H1 (cell line): ENCODE results near the gene TTBK1. TPM values are rescaled to one million over a fixed set of nuclear protein-coding genes. Genes with fewer than 3 reads are reported as not detected.

Source experiments
- RFX5 ChIP-seq: IDR thresholded peaks from 2 replicates; pipeline ENCODE4 v1.6.1; 2011; ENCODE audit warnings: low read depth, low read length, improper control_type of control experiment, borderline replicate concordance
- RNF2 ChIP-seq: fragments of 200-900, 300-1000 bp; sonication (generic); IDR thresholded peaks from 2 replicates; pipeline ENCODE4 v1.7.1; 2016; ENCODE audit warnings: borderline replicate concordance, low read depth, mild to moderate bottlenecking, antibody characterized with exemption, low read length; ENCODE audit not compliant: poor library complexity, severe bottlenecking; ENCODE audit errors: missing control alignments
- SAP30 ChIP-seq: fragments of 300-600 bp; sonication (generic); IDR thresholded peaks from 2 replicates; pipeline ENCODE4 v1.7.1; 2012; ENCODE audit warnings: low read length, moderate library complexity, mild to moderate bottlenecking, inconsistent platforms; ENCODE audit not compliant: insufficient read depth, insufficient replicate concordance
- TAF7 ChIP-seq: optimal IDR thresholded peaks from 2 replicates; pipeline ENCODE3; 2011; ENCODE audit warnings: low read depth, mild to moderate bottlenecking, inconsistent platforms, low read length, moderate library complexity, borderline replicate concordance
- YY1 ChIP-seq: IDR thresholded peaks from 2 replicates; pipeline ENCODE4 v1.6.1; 2011; ENCODE audit warnings: low read depth, mild to moderate bottlenecking, low read length
- polyA plus RNA-seq, 7 experiments: library from polyadenylated mRNA; depleted of rRNA in 3 of 7; stranded (reverse) in 5 of 7; unstranded in 2 of 7; fragments of >200 nt in 5 of 7; fragments of 200-250 nt in 2 of 7; gene quantifications; 1 replicate in 5 of 7; 2 replicates in 1 of 7; 4 replicates in 1 of 7; pipeline versions ENCODE4 v1.2.1 to v1.2.3, GENCODE V29; 2011 to 2013; ENCODE audit warnings: missing spikeins in 2 of 7, mixed read lengths in 2 of 7
- total RNA-seq: library from RNA; stranded (reverse); fragmentation: NEBNext Ultra II Directional; extraction: Animal tissue kit (Norgen Biotek cat#: 25700); gene quantifications from 2 replicates; pipeline ENCODE4 v1.2.1, GENCODE V29; 2021

The TTBK1 gene
- total and polyA plus RNA-seq, 2 of the 8 experiments (the other 6 are each of a cell fraction or from before 2014, with no cell fraction given): 0.53 to 1.6 TPM

- TF ChIP-seq TAF7 (no peak), SAP30 (no peak), YY1 (no peak), RFX5 (no peak), RNF2 (no peak)
Measured at GRCh38 chr6:43280234-43280633, 37.0 kb downstream of the TTBK1 start (continued).
